SKM-1 (cell line): ENCODE results near the gene RNF212.
A peak's percentile ranks its signal among the peaks of the same experiment; 100 is the strongest.
"Not testable (repeated sequence)": the region's sequence is repeated elsewhere in the genome, so short reads cannot be mapped to it uniquely, and the experiment has no call there.

Experiments used
- DNase-seq: peaks from one replicate; lab custom pipeline; 2025; ENCODE audit not compliant: unreplicated experiment; lab: John Stamatoyannopoulos, UW

The RNF212 gene

DNA sequence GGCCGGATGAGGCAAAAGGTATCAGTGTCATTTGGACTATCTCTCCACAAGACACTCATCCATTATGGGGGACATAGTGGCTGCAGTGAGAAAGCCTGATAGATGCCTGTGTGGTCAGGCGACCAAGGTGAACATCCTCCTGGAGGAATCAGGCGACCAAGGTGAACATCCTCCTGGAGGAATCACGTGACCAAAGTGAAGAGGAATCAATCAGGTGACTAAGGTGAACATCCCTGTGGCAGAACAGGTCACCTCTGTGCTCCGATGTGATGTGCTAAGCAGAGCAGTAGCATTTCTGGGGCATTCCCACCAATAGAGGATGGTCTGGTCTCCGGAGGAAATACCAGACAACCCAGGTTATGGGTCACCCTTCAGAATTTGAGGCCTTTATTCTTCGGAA is 44.0 kb downstream of the RNF212 start:
- no peak for DNase-seq

GRCh38 chr4:1065732-1066131 is 47.6 kb downstream of the RNF212 start:
- DNase-seq: no peak

DNA sequence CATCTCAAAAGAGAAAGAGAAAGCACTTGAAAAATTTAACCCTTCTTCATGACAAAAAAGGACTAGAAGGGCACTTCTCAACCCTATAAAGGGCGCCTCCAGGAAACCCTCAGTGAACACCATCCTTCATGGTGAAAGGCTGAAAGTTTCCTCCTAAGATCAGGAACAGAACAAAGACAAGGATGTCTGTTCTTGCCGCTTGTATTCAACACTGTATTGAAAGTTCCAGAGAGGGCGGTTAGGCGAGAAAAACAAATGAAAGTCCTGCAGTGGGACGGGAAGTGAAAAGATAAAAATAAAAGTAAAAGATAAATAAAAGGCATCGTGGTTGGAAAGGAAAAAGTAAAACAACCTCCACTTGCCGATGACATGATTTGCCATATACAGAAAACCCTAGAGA is 50.9 kb downstream of the RNF212 start:
- DNase-seq: no peak

DNA sequence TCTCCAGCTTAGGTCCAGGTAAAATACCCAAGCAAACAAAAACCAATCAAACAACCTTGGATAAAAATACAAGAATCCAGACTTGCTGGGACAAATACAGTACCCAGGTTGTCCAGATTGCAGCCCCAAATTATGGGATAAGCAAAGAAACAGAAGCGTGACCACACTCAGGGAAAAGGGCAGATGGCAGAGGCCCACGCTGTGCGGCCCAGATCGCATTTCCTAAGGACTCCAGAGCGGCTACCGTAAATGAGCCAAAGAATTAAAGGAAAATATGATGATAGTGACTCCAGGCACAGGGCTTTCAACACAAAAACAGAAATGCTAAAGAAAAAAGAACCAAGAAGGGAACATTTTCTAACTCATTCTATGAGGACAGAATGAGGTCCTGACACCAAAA is 51.6 kb downstream of the RNF212 start:
- no peak for DNase-seq

GRCh38 chr4:1061056-1061700 is 52.2 kb downstream of the RNF212 start:
- no peak for DNase-seq

DNA sequence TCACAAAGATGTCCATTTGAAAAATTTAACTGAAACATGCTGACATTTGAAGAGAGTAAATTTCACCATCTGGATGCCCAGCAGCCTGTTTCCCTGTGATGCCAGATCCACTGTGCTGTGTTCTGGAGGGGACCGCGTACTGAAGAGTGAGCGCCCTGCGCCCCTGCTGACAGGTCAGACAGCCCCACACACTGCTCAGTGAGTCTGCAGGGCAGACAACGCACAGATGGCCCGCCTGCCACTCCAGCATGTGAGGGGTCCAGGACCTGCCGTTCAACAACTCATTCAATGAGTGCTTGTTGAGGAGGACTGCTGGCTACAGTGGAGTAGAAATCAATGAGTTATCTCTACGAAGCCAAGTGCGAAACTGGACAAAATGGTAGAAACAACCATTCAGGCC is 52.7 kb downstream of the RNF212 start:
- no peak for DNase-seq

DNA sequence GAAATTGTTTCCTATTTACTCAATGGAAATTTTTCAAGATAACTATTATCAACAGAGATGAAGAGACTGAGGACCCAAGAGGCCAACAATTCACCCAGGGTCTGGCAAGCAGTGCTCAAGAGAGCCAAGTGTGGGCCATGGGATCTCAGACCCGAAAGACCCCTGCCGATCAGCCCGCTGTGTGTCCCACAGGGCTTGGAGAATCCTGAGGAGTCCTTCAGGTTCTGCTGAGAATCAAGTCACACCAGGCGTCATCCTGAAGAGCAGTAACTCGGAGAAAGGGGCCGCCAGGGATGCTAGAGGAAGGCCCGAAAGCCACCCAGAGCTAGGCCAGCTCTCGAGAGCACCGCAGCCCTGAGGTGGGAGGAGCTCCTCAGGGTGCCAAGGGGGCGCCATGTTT is 53.2 kb downstream of the RNF212 start:
- DNase-seq: no peak

DNA sequence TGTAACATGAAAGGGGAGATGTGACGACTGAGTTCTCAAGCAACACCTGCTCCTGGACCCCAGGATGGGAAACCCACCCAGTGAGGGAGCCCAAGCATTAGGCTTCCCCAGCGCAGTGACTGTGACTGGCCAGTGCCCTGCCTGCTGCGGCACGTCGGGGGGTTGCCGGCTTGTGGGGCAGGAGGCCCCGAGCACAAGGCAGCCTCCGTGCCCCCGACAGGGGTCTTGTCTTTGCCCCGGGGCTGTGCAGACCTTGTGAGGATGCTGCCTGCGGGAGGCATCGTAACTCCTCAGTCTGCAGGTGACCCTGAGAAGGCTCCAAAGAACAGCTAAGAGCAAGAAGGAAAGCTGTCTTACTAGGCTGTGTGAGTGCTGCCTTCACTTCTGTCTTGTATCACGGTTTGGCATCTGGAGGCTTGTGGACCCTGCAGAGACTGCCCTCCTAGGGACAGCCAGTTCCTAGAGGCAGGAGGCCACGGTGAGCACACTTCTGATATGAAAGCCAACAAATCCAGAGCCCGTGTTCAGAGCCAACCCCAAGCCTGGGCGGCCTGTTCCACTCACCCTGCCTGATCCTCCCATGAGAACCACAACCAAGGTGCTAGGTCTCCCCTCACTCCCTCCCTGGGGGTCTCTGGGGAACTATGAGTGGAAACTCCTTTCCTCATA is 54.2 kb downstream of the RNF212 start:
- no peak for DNase-seq

GRCh38 chr4:1058198-1058996 is 55.0 kb downstream of the RNF212 start:
- no peak for DNase-seq

GRCh38 chr4:1057403-1057745 is 56.0 kb downstream of the RNF212 start:
- DNase-seq: no peak

DNA sequence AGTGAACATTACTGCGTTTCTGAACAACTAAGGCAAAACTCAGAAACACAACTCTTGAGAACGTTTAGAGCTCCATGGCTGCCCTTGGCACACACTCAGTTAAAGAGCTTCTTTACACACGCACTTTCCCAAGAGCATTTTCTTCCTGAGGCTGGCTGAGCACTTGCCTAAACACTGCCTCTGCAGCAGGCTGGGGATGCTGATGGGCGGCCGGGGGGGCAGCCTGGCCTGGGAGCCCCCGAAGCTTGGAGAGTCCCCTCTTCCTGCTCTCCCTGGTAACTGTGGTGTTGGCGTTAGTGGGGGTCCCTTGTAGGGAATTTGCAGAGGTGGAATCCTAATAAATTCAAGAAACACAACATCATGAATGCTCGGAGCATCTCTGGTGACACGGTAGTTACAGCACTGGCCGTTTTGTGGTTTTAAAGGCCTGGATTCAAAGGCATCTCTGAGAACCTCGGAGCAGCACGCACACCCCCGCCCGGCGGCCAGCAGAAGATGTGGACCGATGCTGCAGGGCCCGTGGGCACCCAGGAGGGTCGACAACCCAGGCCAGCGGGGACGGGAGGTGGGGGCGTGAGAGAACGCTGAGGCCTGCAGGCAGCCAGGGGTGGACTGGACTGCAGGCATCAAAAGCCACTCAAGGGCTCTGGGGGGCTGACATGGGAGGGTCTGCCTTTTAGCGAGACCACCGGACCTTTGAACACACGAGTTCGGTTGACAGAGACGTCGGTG is 56.5 kb downstream of the RNF212 start:
- no peak for DNase-seq

- DNase-seq: peak; percentile 18
Observed at GRCh38 chr4:1055721-1056590, 57.4 kb downstream of the RNF212 start.

GRCh38 chr4:1055243-1055701 is 58.1 kb downstream of the RNF212 start:
- not testable (repeated sequence) for DNase-seq

GRCh38 chr4:1054696-1055242 is 58.6 kb downstream of the RNF212 start:
- not testable (repeated sequence) for DNase-seq

GRCh38 chr4:1053891-1054290 is 59.5 kb downstream of the RNF212 start:
- DNase-seq: not testable (repeated sequence)

GRCh38 chr4:1053080-1053661 is 60.2 kb downstream of the RNF212 start:
- DNase-seq: no peak

- DNase-seq: no peak
Observed at GRCh38 chr4:1052231-1052671, 61.1 kb downstream of the RNF212 start.

DNA sequence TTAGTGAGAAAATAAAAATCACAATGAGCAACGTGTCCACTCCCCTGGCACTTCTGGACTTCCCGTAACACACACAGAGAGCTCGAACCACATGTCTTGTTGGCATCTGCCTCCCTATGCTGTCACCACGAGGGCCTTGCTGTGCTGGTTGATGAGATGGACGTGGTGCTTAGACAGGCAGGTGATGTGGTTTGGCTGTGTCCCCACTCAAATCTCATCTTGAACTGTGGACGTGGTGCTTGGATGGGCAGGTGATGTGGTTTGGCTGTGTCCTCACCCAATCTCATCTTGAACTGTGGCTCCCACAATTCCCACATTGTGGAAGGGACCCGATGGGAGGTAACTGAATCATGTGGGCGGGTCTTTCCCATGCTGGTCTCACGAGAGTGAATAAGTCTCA is 61.9 kb downstream of the RNF212 start:
- no peak for DNase-seq

DNA sequence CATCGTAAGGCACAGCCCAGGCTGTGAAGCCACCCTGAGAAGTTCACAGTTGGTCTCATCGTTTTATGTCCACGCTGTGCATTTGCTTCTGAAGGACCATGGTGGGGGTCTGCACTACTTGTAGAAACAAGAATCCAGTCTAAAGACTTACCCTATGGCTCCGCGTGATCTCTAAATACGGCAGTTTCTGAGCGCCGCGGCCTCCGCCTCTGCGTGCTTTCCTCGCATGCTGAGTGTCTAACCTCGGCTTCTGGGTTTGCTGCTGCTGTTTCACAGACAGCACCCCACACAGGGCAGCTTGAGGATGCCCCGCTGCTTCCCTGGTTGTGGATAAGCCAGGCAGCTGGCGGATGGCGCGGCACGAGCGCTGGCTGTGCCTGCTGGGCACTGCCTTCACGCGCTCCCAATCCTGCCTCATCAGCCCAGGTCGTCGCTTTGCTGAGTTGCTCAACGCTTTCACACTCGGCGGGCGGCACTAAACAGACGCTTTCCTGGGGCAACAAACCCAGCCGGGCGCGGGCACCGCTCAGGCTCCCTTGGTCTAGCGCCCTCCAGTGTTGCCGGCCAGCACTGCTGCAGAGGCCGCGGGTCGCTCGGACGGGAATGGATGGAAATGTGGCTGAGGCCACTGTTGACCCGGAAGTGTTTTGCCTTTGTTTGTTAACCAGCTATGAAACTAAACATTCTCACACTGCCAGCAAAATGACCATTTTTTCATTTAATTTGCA is 62.7 kb downstream of the RNF212 start:
- no peak for DNase-seq
